Muscle layer of colon (tissue), 2 donors: ENCODE measurements around the gene POU6F2.

ENCODE experiments used
- H3K27ac ChIP-seq: one replicate; pipeline ENCODE4 v1.7.0; 2013; ENCODE audit warnings: low read depth, mild to moderate bottlenecking, low read length, moderate library complexity
- H3K27me3 ChIP-seq, 2 donors: one replicate each; pipeline ENCODE4 v1.7.0; 2013; ENCODE audit warnings: low read length in 2 of 2, mild to moderate bottlenecking in 2 of 2; ENCODE audit not compliant: insufficient read depth in 2 of 2, control insufficient read depth in 1 of 2
- H3K36me3 ChIP-seq: one replicate; pipeline ENCODE4 v1.7.0; 2013; ENCODE audit warnings: mild to moderate bottlenecking, low read length; ENCODE audit not compliant: insufficient read depth
- H3K4me1 ChIP-seq: one replicate; pipeline ENCODE4 v1.7.0; 2013; ENCODE audit warnings: mild to moderate bottlenecking, low read length; ENCODE audit not compliant: insufficient read depth
- H3K4me3 ChIP-seq, 2 donors: one replicate each; pipeline ENCODE4 v1.7.0; 2013; ENCODE audit warnings: low read length in 2 of 2, low read depth in 1 of 2, mild to moderate bottlenecking in 1 of 2, moderate library complexity in 1 of 2
- H3K9ac ChIP-seq: one replicate; pipeline ENCODE4 v1.7.0; 2013; ENCODE audit warnings: low read length
- H3K9me3 ChIP-seq: one replicate; pipeline ENCODE4 v1.7.0; 2013; ENCODE audit warnings: mild to moderate bottlenecking, low read length
- donor health status: abdominal sarcoma.
- donor health status: Adenocarcinoma of cecum.

POU6F2 gene

GRCh38 chr7:39410582-39410981, 432.9 kb downstream of the POU6F2 start:
- Histone ChIP-seq H3K9me3 (no peaks in the 10 kb centered on the region), H3K27me3 (no peaks in the 10 kb centered on the region), H3K4me3 (no peak overlapping the region), H3K9ac (no peak overlapping the region), H3K27ac (no peak overlapping the region), H3K36me3 (no peaks in the 10 kb centered on the region), H3K4me1 (no peaks in the 10 kb centered on the region)

- Histone ChIP-seq H3K36me3 (no peaks in the 10 kb centered on the region), H3K4me1 (no peaks in the 10 kb centered on the region), H3K9me3 (no peaks in the 10 kb centered on the region), H3K27me3 (no peaks in the 10 kb centered on the region), H3K4me3 (peak overlapping the region; percentile 31 to 64), H3K9ac (no peak overlapping the region), H3K27ac (peak overlapping the region; percentile 3)
Measured at GRCh38 chr7:39413636-39414223, 436.0 kb downstream of the POU6F2 start.

- no peaks in the 10 kb centered on the region for H3K4me1 ChIP-seq
- peak overlapping the region; percentile 3 for H3K27ac ChIP-seq
- H3K9me3 ChIP-seq, result no peaks in the 10 kb centered on the region
- no peaks in the 10 kb centered on the region for H3K36me3 ChIP-seq
- no peak overlapping the region for H3K9ac ChIP-seq
- peak overlapping the region; percentile 31 to 64 for H3K4me3 ChIP-seq
- H3K27me3 ChIP-seq, result no peaks in the 10 kb centered on the region
Measured at GRCh38 chr7:39414224-39415035, 436.7 kb downstream of the POU6F2 start.

- no peaks in the 10 kb centered on the region for H3K9me3 ChIP-seq
- H3K4me1 ChIP-seq, result no peaks in the 10 kb centered on the region
- peak overlapping the region in 1 of 2 donors; percentile 64 for H3K4me3 ChIP-seq
- H3K27ac ChIP-seq, result no peak overlapping the region
- no peaks in the 10 kb centered on the region for H3K27me3 ChIP-seq
- H3K9ac ChIP-seq, result no peak overlapping the region
- no peaks in the 10 kb centered on the region for H3K36me3 ChIP-seq
Measured at GRCh38 chr7:39415091-39415787, 437.5 kb downstream of the POU6F2 start.

- Histone ChIP-seq H3K27ac (no peak overlapping the region), H3K4me3 (no peak overlapping the region), H3K4me1 (no peaks in the 10 kb centered on the region), H3K9ac (no peak overlapping the region), H3K27me3 (no peaks in the 10 kb centered on the region), H3K9me3 (no peaks in the 10 kb centered on the region), H3K36me3 (no peaks in the 10 kb centered on the region)
Measured at GRCh38 chr7:39416866-39417265, 439.2 kb downstream of the POU6F2 start.

GRCh38 chr7:39417642-39418041, 439.9 kb downstream of the POU6F2 start:
- H3K4me1 ChIP-seq, result no peaks in the 10 kb centered on the region
- no peak overlapping the region for H3K27ac ChIP-seq
- no peaks in the 10 kb centered on the region for H3K9me3 ChIP-seq
- no peaks in the 10 kb centered on the region for H3K27me3 ChIP-seq
- no peaks in the 10 kb centered on the region for H3K36me3 ChIP-seq
- no peak overlapping the region for H3K4me3 ChIP-seq
- H3K9ac ChIP-seq, result no peak overlapping the region

- H3K4me1 ChIP-seq, result no peaks in the 10 kb centered on the region
- H3K9ac ChIP-seq, result no peak overlapping the region
- H3K36me3 ChIP-seq, result no peaks in the 10 kb centered on the region
- H3K9me3 ChIP-seq, result no peaks in the 10 kb centered on the region
- no peaks in the 10 kb centered on the region for H3K27me3 ChIP-seq
- no peak overlapping the region for H3K4me3 ChIP-seq
- H3K27ac ChIP-seq, result no peak overlapping the region
Measured at GRCh38 chr7:39421251-39421650, 443.5 kb downstream of the POU6F2 start.

GRCh38 chr7:39421661-39422060, 444.0 kb downstream of the POU6F2 start:
- no peaks in the 10 kb centered on the region for H3K9me3 ChIP-seq
- no peak overlapping the region for H3K9ac ChIP-seq
- H3K27ac ChIP-seq, result no peak overlapping the region
- H3K4me1 ChIP-seq, result no peaks in the 10 kb centered on the region
- H3K27me3 ChIP-seq, result no peaks in the 10 kb centered on the region
- H3K36me3 ChIP-seq, result no peaks in the 10 kb centered on the region
- H3K4me3 ChIP-seq, result no peak overlapping the region

- Histone ChIP-seq H3K27ac (no peak overlapping the region), H3K27me3 (no peaks in the 10 kb centered on the region), H3K9me3 (no peaks in the 10 kb centered on the region), H3K4me3 (no peak overlapping the region), H3K36me3 (no peaks in the 10 kb centered on the region), H3K4me1 (no peaks in the 10 kb centered on the region), H3K9ac (no peak overlapping the region)
Measured at GRCh38 chr7:39428221-39428620, 450.5 kb downstream of the POU6F2 start.

GRCh38 chr7:39429421-39429820, 451.7 kb downstream of the POU6F2 start:
- Histone ChIP-seq H3K27ac (no peak overlapping the region), H3K4me1 (no peaks in the 10 kb centered on the region), H3K9me3 (no peaks in the 10 kb centered on the region), H3K27me3 (no peaks in the 10 kb centered on the region), H3K36me3 (no peaks in the 10 kb centered on the region), H3K4me3 (no peak overlapping the region), H3K9ac (no peak overlapping the region)

- Histone ChIP-seq H3K36me3 (no peaks in the 10 kb centered on the region), H3K4me1 (no peaks in the 10 kb centered on the region), H3K9ac (no peak overlapping the region), H3K27me3 (no peaks in the 10 kb centered on the region), H3K27ac (no peak overlapping the region), H3K4me3 (no peak overlapping the region), H3K9me3 (no peaks in the 10 kb centered on the region)
Measured at GRCh38 chr7:39430441-39430840, 452.7 kb downstream of the POU6F2 start.
